NCI-H1694 treated with DMSO at 0.1 percent for 48 hours (cell line): Measurements from ENCODE around the gene ARHGAP33.
"Not testable (repeated sequence)": the region's sequence is repeated elsewhere in the genome, so short reads cannot be mapped to it uniquely, and the experiment has no call there.

Source experiments
- DNase-seq: peaks from one replicate; lab custom pipeline; 2025; lab: John Stamatoyannopoulos, UW

ARHGAP33 gene

DNA sequence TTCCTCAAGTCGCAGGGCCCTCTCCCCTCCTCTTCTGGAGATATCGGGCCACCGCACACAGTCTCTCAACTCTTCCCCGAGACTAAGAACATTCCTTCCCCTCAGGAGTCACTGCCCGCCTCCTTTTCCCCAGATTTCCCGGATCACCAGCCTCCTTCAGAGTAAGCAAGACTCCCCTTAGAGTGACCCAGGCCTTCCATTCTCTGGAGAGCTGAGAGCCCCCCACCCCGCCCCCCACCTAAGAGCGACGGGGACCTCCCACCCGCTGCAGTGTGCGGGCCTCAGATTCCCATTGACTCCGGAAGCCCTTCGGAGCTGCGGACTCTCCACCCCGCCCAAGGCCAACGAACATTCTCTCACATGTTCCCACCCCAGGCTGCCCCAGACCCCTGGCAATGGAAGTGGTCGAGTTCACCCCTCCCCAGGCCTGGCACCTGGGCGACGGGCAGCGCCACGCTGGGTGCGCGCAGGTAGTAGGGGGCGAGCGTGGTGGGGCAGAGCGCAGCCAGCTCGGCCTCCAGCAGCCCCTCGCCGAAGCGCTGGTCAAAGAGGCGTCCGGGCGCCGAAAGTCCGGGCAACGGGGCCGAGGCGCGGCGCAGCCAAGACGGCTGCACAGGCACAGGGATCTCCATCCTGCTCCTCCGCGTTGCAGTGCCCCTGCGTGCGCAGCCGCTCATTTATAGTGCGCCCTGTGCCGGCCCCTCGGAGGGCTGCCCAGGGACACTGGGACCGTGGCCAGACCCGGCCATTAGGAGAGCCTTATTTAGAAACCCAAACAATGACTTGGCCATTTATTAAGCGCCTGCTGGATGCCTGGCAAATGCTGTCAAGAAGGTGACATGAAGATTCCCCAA, 18.8 kb upstream of the ARHGAP33 start, which contains the start of gene HSPB6:
Gene HSPB6, minus strand, starts transcription at position 653 of the 854 bp plus-strand sequence. Its CDS starts 21 bp downstream, at position 632.
- no peak for DNase-seq

- DNase-seq = peak; percentile 46
These were observed 18.1 kb upstream of the ARHGAP33 start for GRCh38 chr19:35757231-35757748.

GRCh38 chr19:35757749-35758608, 17.4 kb upstream of the ARHGAP33 start, which contains the start of gene PROSER3:
PROSER3 (plus strand) TSS chr19:35758176; CDS start chr19:35758216, 40 bp downstream.
- peak; percentile 99 for DNase-seq

DNA sequence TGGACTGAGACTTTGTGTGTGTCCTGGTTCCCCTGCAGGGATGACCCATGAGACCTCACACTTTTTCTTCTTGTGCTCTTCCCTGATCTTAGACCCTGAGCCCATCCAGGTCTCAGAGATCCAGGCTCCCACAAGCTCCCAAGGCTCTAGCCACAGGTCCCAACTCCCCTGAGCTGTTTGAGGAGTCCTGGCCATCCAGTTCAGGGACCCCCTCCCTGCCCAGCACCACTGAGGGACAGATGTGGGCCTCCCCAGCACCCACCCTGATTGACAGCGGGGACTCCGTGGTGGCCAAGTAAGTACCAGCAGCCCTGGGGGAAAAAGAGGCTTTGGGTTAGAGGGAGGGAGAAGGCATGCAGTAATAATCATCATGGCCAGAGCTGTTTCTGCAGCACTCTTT, 15.7 kb upstream of the ARHGAP33 start:
- no peak for DNase-seq

DNA sequence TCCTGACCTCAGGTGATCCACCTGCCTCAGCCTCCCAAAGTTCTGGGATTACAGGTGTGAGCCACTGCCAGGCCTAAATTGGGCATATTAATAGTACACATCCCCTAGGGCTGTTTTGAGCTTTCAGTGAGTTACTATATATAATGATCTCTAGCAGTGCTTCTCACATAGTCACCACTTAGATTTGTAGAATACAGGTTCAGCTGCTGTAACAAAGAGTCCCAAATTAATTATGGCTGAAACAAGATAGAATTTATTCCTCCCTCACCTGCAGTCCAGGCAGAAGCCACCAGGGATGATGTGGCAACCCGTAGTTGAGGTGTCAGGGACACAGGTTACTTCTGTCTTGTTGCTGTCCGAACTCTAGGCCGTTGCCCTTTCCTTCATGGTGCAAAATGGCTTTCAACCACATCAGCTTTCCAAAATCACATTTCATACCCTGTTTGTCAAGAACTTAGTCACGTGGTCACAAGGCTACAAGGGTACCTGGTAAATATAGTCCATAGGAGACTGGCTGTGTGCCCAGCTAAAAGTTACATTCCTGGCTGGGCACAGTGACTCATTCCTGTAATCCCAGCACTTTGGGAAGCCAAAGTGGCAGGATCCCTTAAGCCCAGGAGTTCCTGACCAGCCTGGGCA, 14.5 kb upstream of the ARHGAP33 start:
- no peak for DNase-seq

DNA sequence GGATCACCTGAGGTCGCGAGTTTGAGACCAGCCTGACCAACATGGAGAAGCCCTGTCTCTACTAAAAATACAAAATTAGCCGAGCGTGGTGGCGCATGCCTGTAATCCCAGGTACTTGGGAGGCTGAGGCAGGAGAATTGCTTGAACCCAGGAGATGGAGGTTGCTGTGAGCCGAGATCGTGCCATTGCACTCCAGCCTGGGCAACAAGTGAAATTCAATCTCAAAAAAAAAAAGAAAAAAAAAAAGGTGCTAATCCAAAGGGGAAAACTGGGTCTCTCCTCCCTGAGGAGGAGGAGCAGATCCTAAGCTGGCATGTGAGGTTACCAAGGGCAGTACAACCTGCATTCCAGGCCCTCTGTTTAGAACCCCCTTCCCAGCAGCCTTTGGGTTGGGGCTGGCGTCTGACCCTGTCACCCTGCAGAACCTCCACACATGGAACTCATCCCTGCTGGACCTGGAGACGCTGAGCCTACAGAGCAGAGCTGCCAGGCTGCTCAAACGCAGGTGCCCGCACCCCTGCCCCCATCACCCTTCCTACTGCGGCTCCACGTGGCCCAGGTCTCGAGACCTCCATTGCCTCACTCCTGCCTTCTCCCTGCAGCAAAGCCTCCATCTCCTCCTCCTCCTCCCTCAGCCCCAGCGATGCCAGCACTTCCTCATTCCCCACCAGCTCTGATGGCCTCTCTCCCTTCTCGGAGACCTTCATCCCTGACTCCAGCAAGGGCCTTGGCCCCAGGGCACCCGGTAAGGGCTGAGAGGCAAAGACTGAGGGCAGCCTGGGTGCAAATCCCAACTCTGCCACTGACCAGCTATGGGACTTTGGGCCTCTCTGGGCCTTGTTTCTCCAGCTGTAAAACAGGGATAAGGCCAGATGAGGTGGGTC, 10.7 kb upstream of the ARHGAP33 start:
- no peak for DNase-seq

GRCh38 chr19:35766571-35767104, 8.7 kb upstream of the ARHGAP33 start:
- DNase-seq = no peak

DNA sequence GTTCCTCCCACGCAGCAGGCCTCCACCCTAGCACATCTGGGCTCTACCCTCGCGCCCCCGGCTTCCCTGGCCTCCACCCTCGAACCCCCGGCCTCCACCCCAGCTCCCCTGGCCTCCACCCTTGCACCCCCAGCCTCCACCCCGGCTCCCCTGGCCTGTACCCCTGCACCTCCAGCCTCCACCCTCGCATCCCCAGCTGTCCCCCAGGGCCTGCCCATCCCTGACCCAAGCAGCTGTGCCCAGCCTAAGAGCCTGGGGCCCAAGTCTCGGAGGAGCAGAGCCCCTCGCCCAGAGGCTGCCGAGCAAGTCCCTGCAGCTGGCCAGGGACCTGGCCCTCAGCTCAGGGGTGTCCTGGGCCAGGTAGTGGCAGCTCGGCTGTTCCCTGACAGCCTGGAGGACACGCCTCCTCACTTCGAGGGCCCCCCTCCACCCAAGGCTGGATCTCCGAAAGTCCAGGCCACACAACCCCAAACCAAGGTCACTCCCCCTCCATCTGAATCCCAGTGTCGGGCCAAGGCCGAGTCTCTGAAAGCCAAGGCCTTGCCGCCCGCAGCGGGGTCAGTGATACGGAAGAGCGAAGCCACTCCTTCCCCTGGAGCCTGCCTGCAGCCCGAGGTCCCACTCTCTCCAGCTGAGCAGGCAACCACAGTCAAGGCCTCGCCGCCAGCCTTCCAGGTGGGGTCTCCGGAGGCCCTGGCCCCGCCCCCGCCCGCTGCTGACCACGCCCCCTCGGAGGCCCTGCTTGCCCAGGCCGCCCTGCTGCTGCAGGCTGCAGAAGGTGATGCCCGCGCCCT, 7.9 kb upstream of the ARHGAP33 start:
- DNase-seq = no peak

GRCh38 chr19:35768082-35768421, 7.3 kb upstream of the ARHGAP33 start:
- DNase-seq = no peak

- DNase-seq = not testable (repeated sequence)
These were observed 3.0 kb upstream of the ARHGAP33 start for GRCh38 chr19:35772362-35772761.

- DNase-seq = no peak
These were observed 2.2 kb upstream of the ARHGAP33 start for GRCh38 chr19:35773020-35773806.

- DNase-seq = no peak
These were observed 904 bp upstream of the ARHGAP33 start for GRCh38 chr19:35774274-35775045.

- DNase-seq = no peak
These were observed 392 bp upstream of the ARHGAP33 start for GRCh38 chr19:35775046-35775297.

GRCh38 chr19:35776102-35776788, 881 bp downstream of the ARHGAP33 start:
- no peak for DNase-seq

- DNase-seq = no peak
These were observed 1.9 kb downstream of the ARHGAP33 start for GRCh38 chr19:35777086-35777841.

- no peak for DNase-seq
These were observed 2.6 kb downstream of the ARHGAP33 start for GRCh38 chr19:35777961-35778360.

- no peak for DNase-seq
These were observed 3.7 kb downstream of the ARHGAP33 start for GRCh38 chr19:35779033-35779432.
